ENCODE measurements around the gene DNAJC4.

Gene DNAJC4

DNA sequence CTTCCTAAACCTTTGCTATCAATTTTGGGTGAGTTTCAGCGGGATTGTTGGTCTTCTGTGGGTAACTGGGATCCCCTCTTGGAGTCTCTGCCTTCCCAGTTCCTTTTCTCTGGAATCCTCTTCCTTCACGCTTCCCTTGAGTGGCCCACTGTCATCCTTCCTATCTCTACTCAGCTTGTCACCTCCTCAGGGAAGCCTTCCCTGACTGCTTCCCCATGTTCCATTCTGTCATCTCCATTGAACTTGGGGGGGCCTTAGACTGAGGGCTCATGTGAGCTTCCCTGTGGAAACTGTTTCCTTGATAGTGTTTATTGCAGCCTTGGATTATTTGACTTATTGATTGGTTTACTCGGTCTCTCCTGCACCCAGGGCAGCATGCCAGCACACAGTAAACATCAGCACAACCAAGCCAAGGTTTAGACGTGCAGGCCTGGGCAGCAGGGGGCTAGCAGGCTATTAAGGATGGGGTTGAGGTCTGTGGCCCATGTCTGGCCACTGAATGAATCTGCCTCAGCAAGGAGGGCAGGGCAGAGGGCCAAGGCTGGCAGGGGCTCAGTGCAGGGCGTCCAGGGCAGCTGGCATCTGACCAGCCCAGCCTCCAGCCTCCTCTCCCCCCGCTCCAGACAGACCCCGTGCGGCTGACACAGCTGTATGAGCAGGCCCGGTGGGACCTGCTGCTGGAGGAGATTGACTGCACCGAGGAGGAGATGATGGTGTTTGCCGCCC, 11.6 kb upstream of the DNAJC4 start:
- Mint-ChIP-seq H3K4me1 (ENCODE audit: low read depth) (no peaks in the 10 kb centered on the region), H3K27me3 (ENCODE audit: low read depth) (no peaks in the 10 kb centered on the region), H3K27ac (no peak overlapping the region), H3K9me3 (no peaks in the 10 kb centered on the region), H3K4me3 (no peak overlapping the region), H3K36me3 (ENCODE audit: low read depth) (peaks cover 30% of the 10 kb centered on the region)
- no peak for DNase-seq (ENCODE audit: low spot score)

DNA sequence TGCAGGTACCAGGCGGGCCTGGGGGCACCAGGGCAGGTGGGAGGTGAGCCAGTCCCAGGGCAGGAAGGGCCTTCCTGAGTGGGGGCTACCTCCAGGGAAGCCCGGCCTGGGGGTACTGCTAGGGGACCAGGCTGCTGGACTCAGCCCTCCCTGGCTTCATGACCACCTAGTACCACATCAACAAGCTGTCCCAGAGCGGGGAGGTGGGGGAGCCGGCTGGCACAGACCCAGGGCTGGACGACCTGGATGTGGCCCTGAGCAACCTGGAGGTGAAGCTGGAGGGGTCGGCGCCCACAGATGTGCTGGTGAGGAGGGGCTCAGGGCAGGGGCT, 11.0 kb upstream of the DNAJC4 start:
- no peak overlapping the region for H3K4me3 Mint-ChIP-seq
- H3K36me3 Mint-ChIP-seq (ENCODE audit: low read depth) = peaks cover 27% of the 10 kb centered on the region
- H3K4me1 Mint-ChIP-seq (ENCODE audit: low read depth) = no peaks in the 10 kb centered on the region
- no peak overlapping the region for H3K27ac Mint-ChIP-seq
- no peaks in the 10 kb centered on the region for H3K27me3 Mint-ChIP-seq (ENCODE audit: low read depth)
- no peak for DNase-seq (ENCODE audit: low spot score)
- H3K9me3 Mint-ChIP-seq = no peaks in the 10 kb centered on the region

DNA sequence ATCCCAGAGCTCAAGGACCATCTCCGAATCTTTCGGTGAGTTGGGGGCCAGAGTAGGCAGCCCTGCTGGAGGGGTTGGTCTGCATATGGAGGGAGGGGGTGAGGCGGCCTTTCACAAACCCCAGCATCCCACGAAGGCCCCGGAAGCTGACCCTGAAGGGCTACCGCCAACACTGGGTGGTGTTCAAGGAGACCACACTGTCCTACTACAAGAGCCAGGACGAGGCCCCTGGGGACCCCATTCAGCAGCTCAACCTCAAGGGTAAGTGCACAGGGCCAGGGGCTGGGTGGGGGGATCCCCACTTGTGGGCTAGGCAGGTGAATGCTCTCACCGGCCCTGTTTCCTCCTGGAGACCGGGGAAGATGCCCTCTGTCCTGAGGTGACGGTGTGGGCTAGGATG, 10.6 kb upstream of the DNAJC4 start:
- DNase-seq (ENCODE audit: low spot score) = no peak
- H3K36me3 Mint-ChIP-seq (ENCODE audit: low read depth) = peaks cover 27% of the 10 kb centered on the region
- H3K27ac Mint-ChIP-seq = no peak overlapping the region
- no peak overlapping the region for H3K4me3 Mint-ChIP-seq
- no peaks in the 10 kb centered on the region for H3K27me3 Mint-ChIP-seq (ENCODE audit: low read depth)
- no peaks in the 10 kb centered on the region for H3K9me3 Mint-ChIP-seq
- H3K4me1 Mint-ChIP-seq (ENCODE audit: low read depth) = peaks cover 1% of the 10 kb centered on the region

DNA sequence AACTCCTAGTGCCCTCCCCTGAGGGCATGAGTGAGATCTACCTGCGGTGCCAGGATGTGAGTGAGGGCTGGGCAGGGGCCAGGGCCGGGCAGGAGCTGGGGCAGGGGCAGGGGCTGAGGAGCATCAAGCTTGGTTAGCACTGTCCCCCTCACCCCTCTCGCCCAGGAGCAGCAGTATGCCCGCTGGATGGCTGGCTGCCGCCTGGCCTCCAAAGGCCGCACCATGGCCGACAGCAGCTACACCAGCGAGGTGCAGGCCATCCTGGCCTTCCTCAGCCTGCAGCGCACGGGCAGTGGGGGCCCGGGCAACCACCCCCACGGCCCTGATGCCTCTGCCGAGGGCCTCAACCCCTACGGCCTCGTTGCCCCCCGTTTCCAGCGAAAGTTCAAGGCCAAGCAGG, 10.1 kb upstream of the DNAJC4 start:
- Mint-ChIP-seq H3K4me3 (no peak overlapping the region), H3K27ac (no peak overlapping the region), H3K4me1 (ENCODE audit: low read depth) (peaks cover 6% of the 10 kb centered on the region), H3K36me3 (ENCODE audit: low read depth) (peaks cover 22% of the 10 kb centered on the region), H3K27me3 (ENCODE audit: low read depth) (no peaks in the 10 kb centered on the region), H3K9me3 (no peaks in the 10 kb centered on the region)
- no peak for DNase-seq (ENCODE audit: low spot score)

DNA sequence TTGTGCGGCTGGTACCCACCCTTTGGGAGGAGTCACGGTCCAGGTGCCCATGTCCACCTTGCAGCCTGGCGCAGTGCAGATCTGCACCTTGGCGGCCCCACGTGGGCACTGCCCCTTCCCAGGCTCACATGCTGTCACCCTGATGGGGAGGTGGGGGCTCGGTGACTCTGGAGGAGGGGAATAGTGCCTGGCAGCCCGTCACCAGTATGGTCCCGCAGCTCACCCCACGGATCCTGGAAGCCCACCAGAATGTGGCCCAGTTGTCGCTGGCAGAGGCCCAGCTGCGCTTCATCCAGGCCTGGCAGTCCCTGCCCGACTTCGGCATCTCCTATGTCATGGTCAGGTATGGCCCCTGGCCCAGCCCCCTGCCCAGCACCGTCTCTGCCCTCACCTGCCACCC, 9.6 kb upstream of the DNAJC4 start:
- Mint-ChIP-seq H3K4me3 (no peak overlapping the region), H3K27ac (no peak overlapping the region), H3K9me3 (no peaks in the 10 kb centered on the region), H3K4me1 (ENCODE audit: low read depth) (peaks cover 8% of the 10 kb centered on the region), H3K27me3 (ENCODE audit: low read depth) (no peaks in the 10 kb centered on the region), H3K36me3 (ENCODE audit: low read depth) (peaks cover 21% of the 10 kb centered on the region)
- no peak for DNase-seq (ENCODE audit: low spot score)

GRCh38 chr11:64222651-64223000, 7.7 kb upstream of the DNAJC4 start:
- Mint-ChIP-seq H3K27me3 (ENCODE audit: low read depth) (no peaks in the 10 kb centered on the region), H3K36me3 (ENCODE audit: low read depth) (peaks cover 18% of the 10 kb centered on the region), H3K27ac (no peak overlapping the region)

GRCh38 chr11:64223001-64223651, 7.2 kb upstream of the DNAJC4 start:
- Mint-ChIP-seq H3K27me3 (ENCODE audit: low read depth) (no peaks in the 10 kb centered on the region), H3K4me3 (no peak overlapping the region), H3K9me3 (no peaks in the 10 kb centered on the region), H3K4me1 (ENCODE audit: low read depth) (peaks cover 16% of the 10 kb centered on the region), H3K27ac (no peak overlapping the region), H3K36me3 (ENCODE audit: low read depth) (peaks cover 17% of the 10 kb centered on the region)
- no peak for DNase-seq (ENCODE audit: low spot score)

More at GRCh38 chr11:64222651-64223000, 7.7 kb upstream of the DNAJC4 start:
- Mint-ChIP-seq H3K9me3 (no peaks in the 10 kb centered on the region), H3K4me3 (no peak overlapping the region), H3K4me1 (ENCODE audit: low read depth) (peaks cover 14% of the 10 kb centered on the region)
- DNase-seq (ENCODE audit: low spot score) = no peak

DNA sequence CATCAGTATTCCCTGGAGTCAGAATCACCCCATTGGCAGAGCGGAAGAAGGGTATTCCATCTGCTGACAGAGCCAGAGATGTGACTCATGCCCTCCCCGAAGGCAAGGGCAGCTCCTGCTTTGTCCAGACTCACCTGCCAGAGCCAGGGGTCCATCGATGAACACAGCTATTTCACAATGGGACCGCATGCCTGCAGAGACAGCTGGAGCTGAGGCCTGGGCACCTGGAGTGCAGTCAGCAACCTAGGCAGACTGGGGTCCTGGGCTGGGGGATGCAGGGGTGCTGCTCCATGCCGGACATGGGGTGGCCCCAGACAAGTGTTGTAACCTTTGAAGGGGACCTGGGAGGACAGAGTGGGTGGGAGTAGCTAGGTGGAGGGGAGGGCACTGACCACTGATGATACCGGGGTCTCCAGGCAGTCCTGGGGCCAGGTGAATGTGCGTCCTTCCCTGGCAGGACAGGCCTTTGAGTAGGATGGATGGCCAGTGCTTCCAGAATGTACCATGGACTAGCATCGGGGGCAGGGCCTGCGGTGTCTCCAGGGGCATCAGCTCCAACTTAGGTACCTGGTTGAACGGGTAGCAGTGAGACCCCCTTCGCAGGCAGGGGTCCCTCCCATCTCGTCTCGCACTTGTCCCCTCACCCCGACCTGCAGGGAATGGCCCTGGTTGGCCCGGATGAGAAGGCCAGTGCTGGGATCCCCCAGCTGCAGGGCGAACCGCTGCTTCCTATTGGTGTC, 6.0 kb upstream of the DNAJC4 start:
- DNase-seq (ENCODE audit: low spot score) = no peak
- Mint-ChIP-seq H3K4me1 (ENCODE audit: low read depth) (peaks cover 16% of the 10 kb centered on the region), H3K36me3 (ENCODE audit: low read depth) (peaks cover 10% of the 10 kb centered on the region), H3K9me3 (no peaks in the 10 kb centered on the region), H3K4me3 (peak overlapping the region; percentile 89), H3K27me3 (ENCODE audit: low read depth) (no peaks in the 10 kb centered on the region), H3K27ac (peak overlapping the region; percentile 60)

- H3K36me3 Mint-ChIP-seq (ENCODE audit: low read depth) = peaks cover 12% of the 10 kb centered on the region
- H3K9me3 Mint-ChIP-seq = no peaks in the 10 kb centered on the region
- no peaks in the 10 kb centered on the region for H3K27me3 Mint-ChIP-seq (ENCODE audit: low read depth)
- H3K4me3 Mint-ChIP-seq = peak overlapping the region; percentile 89
- peak overlapping the region; percentile 60 for H3K27ac Mint-ChIP-seq
- H3K4me1 Mint-ChIP-seq (ENCODE audit: low read depth) = peaks cover 23% of the 10 kb centered on the region
- DNase-seq (ENCODE audit: low spot score) = no peak
Observed at GRCh38 chr11:64224891-64225607, 5.3 kb upstream of the DNAJC4 start.

GRCh38 chr11:64225608-64226506, 4.5 kb upstream of the DNAJC4 start, which contains the start of the genes NUDT22 and TRPT1:
NUDT22 (plus strand) TSS chr11:64226274; CDS start chr11:64226653, 379 bp downstream.
TRPT1 (minus strand) TSS chr11:64226186; CDS start chr11:64225860, 326 bp downstream.
- no peaks in the 10 kb centered on the region for H3K27me3 Mint-ChIP-seq (ENCODE audit: low read depth)
- peaks cover 23% of the 10 kb centered on the region for H3K4me1 Mint-ChIP-seq (ENCODE audit: low read depth)
- H3K9me3 Mint-ChIP-seq = no peaks in the 10 kb centered on the region

GRCh38 chr11:64226507-64227051, 3.8 kb upstream of the DNAJC4 start:
- DNase-seq (ENCODE audit: low spot score) = peak; percentile 69
- Mint-ChIP-seq H3K9me3 (no peaks in the 10 kb centered on the region), H3K4me1 (ENCODE audit: low read depth) (peaks cover 24% of the 10 kb centered on the region), H3K27ac (peak overlapping the region; percentile 80), H3K27me3 (ENCODE audit: low read depth) (no peaks in the 10 kb centered on the region), H3K36me3 (ENCODE audit: low read depth) (peaks cover 9% of the 10 kb centered on the region), H3K4me3 (peak overlapping the region; percentile 89)

More at GRCh38 chr11:64225608-64226506, 4.5 kb upstream of the DNAJC4 start, which contains the start of the genes NUDT22 and TRPT1:
- peak within 1 kb of the TSS; percentile 89 for H3K4me3 Mint-ChIP-seq
- H3K27ac Mint-ChIP-seq = peak within 1 kb of the TSS; percentile 80
- peak; percentile 92 for DNase-seq (ENCODE audit: low spot score)
- peaks cover 12% of the 10 kb centered on the region for H3K36me3 Mint-ChIP-seq (ENCODE audit: low read depth)

DNA sequence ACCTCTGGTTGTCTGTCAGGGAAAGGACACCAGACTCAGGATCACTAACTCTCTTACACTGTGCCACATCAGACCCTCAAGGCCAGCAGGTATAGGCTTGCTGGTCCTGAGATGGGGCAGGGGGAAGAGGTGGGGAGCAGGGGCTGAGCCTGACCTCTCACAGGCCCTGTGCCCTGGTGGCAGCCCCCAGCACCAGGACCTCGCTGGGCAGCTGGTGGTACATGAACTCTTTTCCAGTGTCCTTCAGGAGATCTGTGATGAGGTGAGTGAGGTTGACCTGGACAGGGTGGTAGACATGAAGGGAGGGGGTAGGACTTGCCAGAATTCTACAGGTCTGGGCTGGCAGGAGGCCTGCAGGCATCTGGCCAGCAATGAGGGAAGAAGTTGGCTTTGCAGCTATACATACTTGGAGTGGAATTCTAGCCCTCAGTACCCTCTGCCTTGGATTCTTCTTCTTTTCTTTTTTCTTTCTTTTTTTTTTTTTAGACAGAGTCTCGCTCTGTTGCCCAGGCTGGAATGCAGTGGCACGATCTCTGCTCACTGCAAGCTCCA, 2.9 kb upstream of the DNAJC4 start:
- peaks cover 31% of the 10 kb centered on the region for H3K4me1 Mint-ChIP-seq (ENCODE audit: low read depth)
- H3K27ac Mint-ChIP-seq = peak overlapping the region; percentile 80
- no peak for DNase-seq (ENCODE audit: low spot score)
- no peaks in the 10 kb centered on the region for H3K9me3 Mint-ChIP-seq
- peaks cover 8% of the 10 kb centered on the region for H3K36me3 Mint-ChIP-seq (ENCODE audit: low read depth)
- no peaks in the 10 kb centered on the region for H3K27me3 Mint-ChIP-seq (ENCODE audit: low read depth)
- peak overlapping the region; percentile 89 for H3K4me3 Mint-ChIP-seq
